22Rv1 (cell line): ENCODE results near the gene ABTB2.

Experiments used
- CTCF ChIP-seq: fragments of 450-650 bp; IDR thresholded peaks from 2 replicates; pipeline ENCODE4 v1.5.1; 2017; ENCODE audit warnings: mild to moderate bottlenecking
- ZFX ChIP-seq: fragments of 450-650 bp; IDR thresholded peaks from 2 replicates; pipeline ENCODE4 v1.6.1; 2017; ENCODE audit warnings: antibody characterized with exemption, borderline replicate concordance

DNA sequence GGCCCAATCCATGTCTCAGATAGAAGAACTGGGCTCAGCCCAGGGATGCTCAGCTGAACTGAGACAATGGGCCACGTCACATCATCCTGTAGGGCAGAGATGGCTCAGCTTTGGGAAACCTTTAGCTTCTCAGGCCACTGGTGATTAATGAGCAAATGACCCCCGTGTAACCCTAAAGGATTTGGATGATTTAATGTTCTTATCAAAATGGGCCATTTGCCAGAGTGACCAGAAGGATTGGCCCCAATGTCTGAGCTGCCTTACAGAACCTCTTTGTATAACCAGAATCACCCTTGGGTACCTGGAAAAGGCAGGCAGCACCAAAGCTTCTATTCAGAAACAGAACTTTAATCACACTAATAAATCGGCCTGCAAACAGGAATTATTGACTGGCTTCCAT is 73.7 kb downstream of the ABTB2 start:
- TF ChIP-seq CTCF, result no peak
- no peak for TF ChIP-seq ZFX
